ENCODE results near the gene NBPF4. TPM values are rescaled to one million over a fixed set of nuclear protein-coding genes. Genes with fewer than 3 reads are reported as not detected.

Gene NBPF4, protein sequence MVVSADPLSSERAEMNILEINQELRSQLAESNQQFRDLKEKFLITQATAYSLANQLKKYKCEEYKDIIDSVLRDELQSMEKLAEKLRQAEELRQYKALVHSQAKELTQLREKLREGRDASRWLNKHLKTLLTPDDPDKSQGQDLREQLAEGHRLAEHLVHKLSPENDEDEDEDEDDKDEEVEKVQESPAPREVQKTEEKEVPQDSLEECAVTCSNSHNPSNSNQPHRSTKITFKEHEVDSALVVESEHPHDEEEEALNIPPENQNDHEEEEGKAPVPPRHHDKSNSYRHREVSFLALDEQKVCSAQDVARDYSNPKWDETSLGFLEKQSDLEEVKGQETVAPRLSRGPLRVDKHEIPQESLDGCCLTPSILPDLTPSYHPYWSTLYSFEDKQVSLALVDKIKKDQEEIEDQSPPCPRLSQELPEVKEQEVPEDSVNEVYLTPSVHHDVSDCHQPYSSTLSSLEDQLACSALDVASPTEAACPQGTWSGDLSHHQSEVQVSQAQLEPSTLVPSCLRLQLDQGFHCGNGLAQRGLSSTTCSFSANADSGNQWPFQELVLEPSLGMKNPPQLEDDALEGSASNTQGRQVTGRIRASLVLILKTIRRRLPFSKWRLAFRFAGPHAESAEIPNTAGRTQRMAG
- total RNA-seq: 0.14 TPM in 1 of 2 replicates, not detected in the other

DNA sequence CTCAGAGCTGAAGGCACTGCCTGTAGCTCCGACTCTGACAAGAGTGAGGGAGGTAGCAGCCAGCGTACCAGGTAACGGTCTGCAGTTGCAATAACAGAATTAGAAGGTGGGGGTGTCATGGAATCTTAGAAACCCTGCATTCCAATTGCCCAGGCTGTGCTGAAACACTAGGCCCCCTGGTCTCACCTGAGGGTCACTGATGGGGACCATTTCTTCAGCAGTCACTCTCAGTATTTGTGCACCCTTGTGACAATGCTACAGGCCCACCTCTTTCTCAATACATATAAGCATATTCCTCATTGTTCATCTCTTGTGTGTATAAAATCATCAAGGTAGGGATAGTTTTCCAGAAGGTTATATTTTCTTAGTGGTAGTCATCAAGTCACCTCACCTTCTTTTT, at the start of gene NBPF4:
Gene NBPF4 (minus strand): TSS at position 101 of the 400 bp plus-strand sequence. CDS start 315 bp downstream, outside the sequence.

DNA sequence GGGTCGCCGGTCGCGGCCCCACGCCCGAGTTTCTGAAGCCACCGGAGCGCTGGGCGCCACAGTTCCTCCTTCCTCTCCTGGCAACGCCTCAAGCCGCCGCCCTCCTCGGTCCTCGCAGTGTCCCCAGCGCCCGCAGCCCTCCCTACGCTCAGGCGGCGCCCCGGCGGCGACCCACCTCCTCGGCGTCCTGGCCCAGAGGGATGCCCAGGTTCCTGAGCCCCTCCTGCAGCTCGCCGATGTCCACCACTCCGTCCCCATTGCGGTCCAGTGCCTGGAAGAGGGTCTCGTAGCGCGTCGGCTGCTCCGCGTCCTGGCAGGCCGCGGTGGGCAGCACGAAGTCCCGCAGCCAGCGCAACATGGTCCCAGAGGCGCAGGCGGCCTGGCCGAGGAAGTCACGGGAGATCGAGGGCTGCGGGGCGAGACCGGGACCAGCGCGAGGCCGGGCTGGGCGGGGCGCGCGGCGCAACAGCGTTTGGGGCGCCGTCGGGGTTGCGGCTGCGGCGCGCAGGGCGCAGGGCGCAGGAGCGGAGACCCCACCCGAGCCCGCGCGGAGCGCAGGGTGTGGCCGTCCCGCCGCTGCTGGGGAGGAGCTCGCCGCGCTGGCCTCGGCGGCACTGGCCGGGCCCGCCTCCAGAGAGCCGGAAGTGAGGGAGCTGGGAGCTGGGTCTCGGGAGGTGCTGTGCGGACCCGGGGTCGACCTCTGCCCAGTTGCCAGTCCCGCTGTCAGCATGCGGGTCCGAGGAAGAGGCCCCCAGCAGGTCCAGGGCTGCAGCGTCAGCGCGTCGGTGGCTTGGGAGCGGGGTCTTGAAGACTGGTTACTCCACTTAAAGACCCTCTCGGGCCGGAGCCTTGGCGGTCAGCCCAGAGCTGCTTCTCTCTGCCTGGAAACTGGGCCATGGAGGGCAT, 43.8 kb downstream of the NBPF4 start, which contains the start of gene SLC25A24:
Gene SLC25A24 (minus strand): TSS at position 563 of the 906 bp plus-strand sequence. CDS start 205 bp downstream, at position 358.

Other genes with a start within 250 kb of the NBPF4 start
- gene SLC25A24, start 43.7 kb downstream of the NBPF4 start, total RNA-seq: 41.7 and 78.2 TPM in 2 replicates
- gene NBPF6, start 206.3 kb upstream of the NBPF4 start, total RNA-seq: under 0.01 TPM in 1 of 2 replicates, not detected in the other

All from nasal cavity respiratory epithelium epithelial cell of viscerocranial mucosa (primary cell).